Activated naive CD4-positive, alpha-beta T cell treated with Interleukin-2 at 50 U/mL for 16 hours (primary cell): Measurements from ENCODE around the gene CCS.
"Not testable (repeated sequence)": the region's sequence is repeated elsewhere in the genome, so short reads cannot be mapped to it uniquely, and the experiment has no call there.

ENCODE experiments used
- DNase-seq: peaks from one replicate; pipeline ENCODE4 v3.0.0-alpha.2; 2020

Gene CCS

GRCh38 chr11:66595245-66595904 lies 2.4 kb downstream of the CCS start:
- DNase-seq: no peak

- DNase-seq: no peak
These were observed 6.0 kb downstream of the CCS start for GRCh38 chr11:66598993-66599392.

- DNase-seq: no peak
These were observed 7.2 kb downstream of the CCS start for GRCh38 chr11:66600219-66600618.

GRCh38 chr11:66600631-66601233 lies 7.7 kb downstream of the CCS start:
- DNase-seq: no peak

GRCh38 chr11:66603072-66603471 lies 10.1 kb downstream of the CCS start:
- DNase-seq: no peak

- DNase-seq: no peak
These were observed 11.2 kb downstream of the CCS start for GRCh38 chr11:66604155-66604554.

GRCh38 chr11:66606608-66607007 lies 13.6 kb downstream of the CCS start:
- not testable (repeated sequence) for DNase-seq

- DNase-seq: no peak
These were observed 14.3 kb downstream of the CCS start for GRCh38 chr11:66607126-66607834.

- no peak for DNase-seq
These were observed 17.0 kb downstream of the CCS start for GRCh38 chr11:66609721-66610617.

- DNase-seq: no peak
These were observed 19.5 kb downstream of the CCS start for GRCh38 chr11:66612458-66612857.

GRCh38 chr11:66614073-66614472 lies 21.1 kb downstream of the CCS start:
- no peak for DNase-seq

- peak; percentile 98 for DNase-seq
These were observed 23.6 kb downstream of the CCS start, which contains the start of gene RBM14 for GRCh38 chr11:66616379-66617154. TSS of gene RBM14 (plus strand) at chr11:66616630. CDS start at chr11:66616721, 91 bp downstream.

GRCh38 chr11:66617155-66617834 lies 24.3 kb downstream of the CCS start:
- peak; percentile 29 for DNase-seq

- DNase-seq: no peak
These were observed 26.1 kb downstream of the CCS start for GRCh38 chr11:66619080-66619554.

- DNase-seq: no peak
These were observed 31.5 kb downstream of the CCS start for GRCh38 chr11:66624450-66624849.

GRCh38 chr11:66625041-66625751 lies 32.2 kb downstream of the CCS start:
- no peak for DNase-seq

GRCh38 chr11:66625752-66626149 lies 32.8 kb downstream of the CCS start:
- no peak for DNase-seq

GRCh38 chr11:66626382-66626781 lies 33.4 kb downstream of the CCS start:
- no peak for DNase-seq

GRCh38 chr11:66626926-66627325 lies 33.9 kb downstream of the CCS start:
- DNase-seq: no peak

GRCh38 chr11:66628061-66628603 lies 35.1 kb downstream of the CCS start:
- DNase-seq: no peak

GRCh38 chr11:66629356-66629755 lies 36.4 kb downstream of the CCS start:
- no peak for DNase-seq
